Panc1 (cell line): ENCODE results near the gene FSIP1. TPM values are rescaled to one million over a fixed set of nuclear protein-coding genes. Genes with fewer than 3 reads are reported as not detected.

Experiments used
- ATAC-seq: fragments of 200-7000 bp; cut with Tn5 transposase; 2 replicates; pipeline ENCODE4 v1.9.1; 2020; ENCODE audit warnings: mild to moderate bottlenecking, moderate library complexity
- BruUV-seq: library from RNA; stranded (reverse); fragments of 400-500 nt; replicated peaks from 2 replicates; lab custom pipeline; 2021; lab: Mats Ljungman, UMichigan
- CTCF ChIA-PET: fragments of 300-600 bp; sonication (Branson Sonifier 250); formaldehyde crosslinking; loops from one replicate; lab custom pipeline; 2022; ENCODE audit warnings: antibody characterized with exemption; lab: Charles Lee
- POLR2A ChIA-PET: fragments of 300-600 bp; sonication (Branson Sonifier 250); formaldehyde crosslinking; loops from one replicate; lab custom pipeline; 2022; ENCODE audit warnings: antibody characterized with exemption; lab: Charles Lee
- DNase-seq: peaks from one replicate; pipeline ENCODE4 v3.0.0-alpha.2; 2010; ENCODE audit warnings: low read depth, low spot score
- H3K27ac ChIP-seq: 2 replicates; pipeline ENCODE4 v1.5.1; 2011; ENCODE audit warnings: mild to moderate bottlenecking, low read length, inconsistent platforms
- H3K27me3 ChIP-seq: fragments of 200-500 bp; sonication (Bioruptor generic); 2 replicates; pipeline ENCODE4 v1.6.0; 2014; ENCODE audit warnings: low read length, inconsistent platforms; ENCODE audit not compliant: control insufficient read depth, insufficient read depth
- H3K36me3 ChIP-seq: fragments of 200-500 bp; sonication (Bioruptor generic); 2 replicates; pipeline ENCODE4 v1.5.1; 2014; ENCODE audit warnings: inconsistent platforms, mild to moderate bottlenecking, low read length, moderate library complexity; ENCODE audit not compliant: control insufficient read depth, insufficient read depth
- H3K4me1 ChIP-seq: 2 replicates; pipeline ENCODE4 v1.5.1; 2011; ENCODE audit warnings: inconsistent platforms, mild to moderate bottlenecking, low read length, moderate library complexity; ENCODE audit not compliant: control insufficient read depth, insufficient read depth
- H3K4me3 ChIP-seq, 2 experiments: 2 replicates each; pipeline ENCODE4 v1.5.1; 2011 to 2012; ENCODE audit warnings: low read depth in 2 of 2, low read length in 2 of 2, mild to moderate bottlenecking in 2 of 2, inconsistent platforms in 1 of 2, moderate library complexity in 1 of 2
- H3K9me3 ChIP-seq: fragments of 200-500 bp; sonication (Bioruptor generic); 2 replicates; pipeline ENCODE4 v1.5.1; 2014; ENCODE audit warnings: low read depth, mild to moderate bottlenecking, inconsistent platforms, low read length, moderate library complexity; ENCODE audit not compliant: control insufficient read depth, insufficient read depth
- POLR2AphosphoS5 ChIP-seq: IDR thresholded peaks from 2 replicates; pipeline ENCODE4 v1.6.1; 2012; ENCODE audit warnings: mild to moderate bottlenecking, low read depth, low read length, moderate library complexity
- SIN3A ChIP-seq: IDR thresholded peaks from 2 replicates; pipeline ENCODE4 v1.6.1; 2012; ENCODE audit warnings: low read depth, mild to moderate bottlenecking, low read length, moderate library complexity, borderline replicate concordance; ENCODE audit not compliant: insufficient read depth
- TCF7L2 ChIP-seq: IDR thresholded peaks from 2 replicates; pipeline ENCODE4 v1.6.1; 2011; ENCODE audit warnings: mild to moderate bottlenecking, low read depth, low read length, inconsistent platforms
- in situ Hi-C: cut with HindIII; loops from 2 replicates; pipeline ENCODE4 v1.10.0; 2016; ENCODE audit warnings: low sequenced_read_pairs, low pct_unique_long_range_greater_than_20kb
- intact Hi-C: fragments of 100-400 bp; cut with micrococcal nuclease; formaldehyde crosslinking; loops from one replicate; pipeline ENCODE4 v1.10.0; 2022; ENCODE audit not compliant: unreplicated experiment
- total RNA-seq: library from RNA; stranded (reverse); gene quantifications from one replicate; pipeline ENCODE4 v1.2.1, GENCODE V29; 2021; ENCODE audit not compliant: unreplicated experiment
- TF ChIP-seq, protein P1 (sequence below): fragments of 450-650 bp; IDR thresholded peaks from 2 replicates; pipeline ENCODE4 v1.5.1; 2017; ENCODE audit warnings: mild to moderate bottlenecking
- TF ChIP-seq, protein P2 (sequence below), 2 experiments: IDR thresholded peaks; 2 replicates each; pipeline ENCODE4 v1.6.1; 2011 to 2012; ENCODE audit warnings: low read depth in 2 of 2, control low read depth in 1 of 2, low read length in 1 of 2, mild to moderate bottlenecking in 1 of 2, moderate library complexity in 1 of 2; ENCODE audit not compliant: insufficient read depth in 1 of 2

The FSIP1 gene
- total RNA-seq, 1 experiment from 2014 or later = 1.4 TPM

DNA sequence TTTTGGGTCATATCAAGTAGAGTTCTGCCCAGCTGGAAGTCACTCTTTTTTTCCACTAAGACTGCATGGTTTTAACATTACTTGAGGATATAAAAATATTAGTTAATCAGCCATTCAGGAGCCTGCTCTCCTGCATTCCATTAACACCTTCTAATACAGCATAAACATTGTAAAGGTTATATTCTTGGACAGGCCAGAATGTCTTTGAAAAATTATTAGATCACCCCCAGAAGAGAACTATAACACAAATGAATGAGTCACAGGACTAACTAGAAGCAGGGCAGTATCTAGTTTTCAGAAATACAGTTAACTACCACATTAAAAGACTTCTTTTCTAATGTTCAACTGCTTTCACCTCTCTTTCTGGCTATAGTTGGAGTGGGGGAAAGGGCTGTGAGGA, 120.9 kb downstream of the FSIP1 start:
- in situ Hi-C loops = no loop called here
- TF ChIP-seq, protein P1, sequence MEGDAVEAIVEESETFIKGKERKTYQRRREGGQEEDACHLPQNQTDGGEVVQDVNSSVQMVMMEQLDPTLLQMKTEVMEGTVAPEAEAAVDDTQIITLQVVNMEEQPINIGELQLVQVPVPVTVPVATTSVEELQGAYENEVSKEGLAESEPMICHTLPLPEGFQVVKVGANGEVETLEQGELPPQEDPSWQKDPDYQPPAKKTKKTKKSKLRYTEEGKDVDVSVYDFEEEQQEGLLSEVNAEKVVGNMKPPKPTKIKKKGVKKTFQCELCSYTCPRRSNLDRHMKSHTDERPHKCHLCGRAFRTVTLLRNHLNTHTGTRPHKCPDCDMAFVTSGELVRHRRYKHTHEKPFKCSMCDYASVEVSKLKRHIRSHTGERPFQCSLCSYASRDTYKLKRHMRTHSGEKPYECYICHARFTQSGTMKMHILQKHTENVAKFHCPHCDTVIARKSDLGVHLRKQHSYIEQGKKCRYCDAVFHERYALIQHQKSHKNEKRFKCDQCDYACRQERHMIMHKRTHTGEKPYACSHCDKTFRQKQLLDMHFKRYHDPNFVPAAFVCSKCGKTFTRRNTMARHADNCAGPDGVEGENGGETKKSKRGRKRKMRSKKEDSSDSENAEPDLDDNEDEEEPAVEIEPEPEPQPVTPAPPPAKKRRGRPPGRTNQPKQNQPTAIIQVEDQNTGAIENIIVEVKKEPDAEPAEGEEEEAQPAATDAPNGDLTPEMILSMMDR = no peak
- TF ChIP-seq, protein P2, sequence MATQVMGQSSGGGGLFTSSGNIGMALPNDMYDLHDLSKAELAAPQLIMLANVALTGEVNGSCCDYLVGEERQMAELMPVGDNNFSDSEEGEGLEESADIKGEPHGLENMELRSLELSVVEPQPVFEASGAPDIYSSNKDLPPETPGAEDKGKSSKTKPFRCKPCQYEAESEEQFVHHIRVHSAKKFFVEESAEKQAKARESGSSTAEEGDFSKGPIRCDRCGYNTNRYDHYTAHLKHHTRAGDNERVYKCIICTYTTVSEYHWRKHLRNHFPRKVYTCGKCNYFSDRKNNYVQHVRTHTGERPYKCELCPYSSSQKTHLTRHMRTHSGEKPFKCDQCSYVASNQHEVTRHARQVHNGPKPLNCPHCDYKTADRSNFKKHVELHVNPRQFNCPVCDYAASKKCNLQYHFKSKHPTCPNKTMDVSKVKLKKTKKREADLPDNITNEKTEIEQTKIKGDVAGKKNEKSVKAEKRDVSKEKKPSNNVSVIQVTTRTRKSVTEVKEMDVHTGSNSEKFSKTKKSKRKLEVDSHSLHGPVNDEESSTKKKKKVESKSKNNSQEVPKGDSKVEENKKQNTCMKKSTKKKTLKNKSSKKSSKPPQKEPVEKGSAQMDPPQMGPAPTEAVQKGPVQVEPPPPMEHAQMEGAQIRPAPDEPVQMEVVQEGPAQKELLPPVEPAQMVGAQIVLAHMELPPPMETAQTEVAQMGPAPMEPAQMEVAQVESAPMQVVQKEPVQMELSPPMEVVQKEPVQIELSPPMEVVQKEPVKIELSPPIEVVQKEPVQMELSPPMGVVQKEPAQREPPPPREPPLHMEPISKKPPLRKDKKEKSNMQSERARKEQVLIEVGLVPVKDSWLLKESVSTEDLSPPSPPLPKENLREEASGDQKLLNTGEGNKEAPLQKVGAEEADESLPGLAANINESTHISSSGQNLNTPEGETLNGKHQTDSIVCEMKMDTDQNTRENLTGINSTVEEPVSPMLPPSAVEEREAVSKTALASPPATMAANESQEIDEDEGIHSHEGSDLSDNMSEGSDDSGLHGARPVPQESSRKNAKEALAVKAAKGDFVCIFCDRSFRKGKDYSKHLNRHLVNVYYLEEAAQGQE (IDR thresholded peaks at IDR 0.05; ENCODE audit: insufficient read depth in 1 of 2, low read depth in 2 of 2, low read length in 1 of 2) = no peak
- TF ChIP-seq TCF7L2 (no peak), POLR2AphosphoS5 (no peak), SIN3A (no peak)
- H3K9me3 ChIP-seq = 0 out of 2 replicates have a peak, but pooled peaks cover 3% of the 10 kb centered on the region
- no peak overlapping the region for H3K27ac ChIP-seq
- ChIA-PET POLR2A (no interaction called here), CTCF (no interaction called here)
- no peak overlapping the region for H3K4me3 ChIP-seq
- intact Hi-C loops = no loop called here
- no peaks in the 10 kb centered on the region for H3K27me3 ChIP-seq
- no peak for ATAC-seq
- no peaks in the 10 kb centered on the region for H3K36me3 ChIP-seq
- no peaks in the 10 kb centered on the region for H3K4me1 ChIP-seq
- no peak for DNase-seq
- no TSS peak for BruUV-seq

DNA sequence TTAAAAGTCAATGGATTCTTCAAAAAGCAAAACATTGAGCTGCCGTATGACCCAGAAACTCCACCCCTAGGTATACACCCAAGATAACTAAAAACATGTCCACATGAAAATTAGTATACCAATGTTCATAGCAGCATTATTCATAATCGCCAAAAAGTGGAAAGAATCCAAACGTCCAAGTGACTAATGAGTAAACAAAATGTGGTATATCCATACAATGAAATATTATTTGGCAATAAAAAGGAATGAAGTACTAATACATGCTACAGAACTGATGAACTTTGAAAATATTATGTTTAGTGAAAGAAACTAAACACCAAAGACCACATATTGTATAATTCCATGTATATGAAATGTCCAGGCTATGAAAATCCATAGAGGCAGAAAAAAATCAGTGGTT, 123.9 kb downstream of the FSIP1 start:
- DNase-seq = no peak
- in situ Hi-C loops = no loop called here
- H3K36me3 ChIP-seq = no peaks in the 10 kb centered on the region
- H3K27ac ChIP-seq = no peak overlapping the region
- ChIA-PET CTCF (no interaction called here), POLR2A (interaction anchor here (0.6 kb wide), 1 partner anchor 18 kb away, joined by 4 read pairs; no protein-coding TSS in a partner anchor)
- H3K4me3 ChIP-seq = no peak overlapping the region
- no peak for TF ChIP-seq SIN3A
- TF ChIP-seq TCF7L2 = no peak
- TF ChIP-seq, protein P2 (IDR thresholded peaks at IDR 0.05; ENCODE audit: insufficient read depth in 1 of 2, low read depth in 2 of 2, low read length in 1 of 2) = no peak
- no peak for TF ChIP-seq POLR2AphosphoS5
- TF ChIP-seq, protein P1 = no peak
- 0 out of 2 replicates have a peak, but pooled peaks cover 3% of the 10 kb centered on the region for H3K9me3 ChIP-seq
- ATAC-seq = no peak
- no peaks in the 10 kb centered on the region for H3K4me1 ChIP-seq
- H3K27me3 ChIP-seq = no peaks in the 10 kb centered on the region
- intact Hi-C loops = loop anchor here (10.0 kb wide), 1 partner anchor 56 kb away; no protein-coding TSS in a partner anchor
- BruUV-seq = no TSS peak
